Left ventricle myocardium superior (tissue), 1 donor: Measurements from ENCODE around the gene BLMH. TPM values are rescaled to one million over a fixed set of nuclear protein-coding genes. Genes with fewer than 3 reads are reported as not detected.
A peak's percentile ranks its signal among the peaks of the same experiment; 100 is the strongest.
"Not testable (repeated sequence)": the region's sequence is repeated elsewhere in the genome, so short reads cannot be mapped to it uniquely, and the experiment has no call there.

Source experiments
- ATAC-seq: fragments of 200-7000 bp; cut with Tn5 transposase; one replicate; pipeline ENCODE4 v1.9.1; 2020; ENCODE audit warnings: mild to moderate bottlenecking, moderate library complexity
- DNase-seq: peaks from one replicate; pipeline ENCODE4 v3.0.0-alpha.2; 2020
- intact Hi-C: fragments of 100-400 bp; cut with micrococcal nuclease; formaldehyde crosslinking; loops from one replicate; pipeline ENCODE4 v1.11.0; 2022
- total RNA-seq: library from RNA; stranded (reverse); fragmentation: NEBNext Ultra II Directional; extraction: Animal tissue kit (Norgen Biotek cat#: 25700); gene quantifications from one replicate; pipeline ENCODE4 v1.2.1, GENCODE V29; 2021
- donor health status: DM: no; HTN: yes; CAD: no; lungs with severe emphysema.

The BLMH gene
- total RNA-seq, 1 donor from 2014 or later: 15.7 TPM

- intact Hi-C loops: no loop called here
- DNase-seq (no peak), ATAC-seq (peak; percentile 22)
Measured at GRCh38 chr17:30235386-30236296, 56.1 kb downstream of the BLMH start, which contains the start of gene SLC6A4. SLC6A4 (minus strand) TSS chr17:30235697; CDS start chr17:30221958, 13,739 bp downstream.

- intact Hi-C loops: no loop called here
- DNase-seq (no peak), ATAC-seq (peak; percentile 11)
Measured at GRCh38 chr17:30234964-30235363, 56.8 kb downstream of the BLMH start.

GRCh38 chr17:30234296-30234695, 57.4 kb downstream of the BLMH start:
- ATAC-seq (no peak), DNase-seq (no peak)

GRCh38 chr17:30232824-30233427, 58.8 kb downstream of the BLMH start:
- intact Hi-C loops: no loop called here
- ATAC-seq (no peak), DNase-seq (no peak)

More at GRCh38 chr17:30234296-30234695, 57.4 kb downstream of the BLMH start:
- intact Hi-C loops: no loop called here

GRCh38 chr17:30232015-30232823, 59.5 kb downstream of the BLMH start:
- intact Hi-C loops: no loop called here
- no peak for DNase-seq
- no peak for ATAC-seq

- intact Hi-C loops: no loop called here
- ATAC-seq (no peak), DNase-seq (no peak)
Measured at GRCh38 chr17:30230596-30231125, 61.1 kb downstream of the BLMH start.

GRCh38 chr17:30230009-30230408, 61.7 kb downstream of the BLMH start:
- ATAC-seq, DNase-seq, intact Hi-C loops: not testable (repeated sequence)

- ATAC-seq (no peak), DNase-seq (no peak)
- intact Hi-C loops: no loop called here
Measured at GRCh38 chr17:30229012-30229411, 62.7 kb downstream of the BLMH start.

GRCh38 chr17:30228011-30228410, 63.7 kb downstream of the BLMH start:
- ATAC-seq: no peak
- intact Hi-C loops: no loop called here
- DNase-seq: no peak

- intact Hi-C loops: no loop called here
- ATAC-seq (no peak), DNase-seq (no peak)
Measured at GRCh38 chr17:30226878-30227277, 64.9 kb downstream of the BLMH start.

- ATAC-seq (no peak), DNase-seq (no peak)
Measured at GRCh38 chr17:30225919-30226553, 65.7 kb downstream of the BLMH start.

GRCh38 chr17:30225112-30225511, 66.6 kb downstream of the BLMH start:
- intact Hi-C loops: no loop called here
- DNase-seq (no peak), ATAC-seq (no peak)

More at GRCh38 chr17:30225919-30226553, 65.7 kb downstream of the BLMH start:
- intact Hi-C loops: no loop called here

GRCh38 chr17:30224419-30224960, 67.3 kb downstream of the BLMH start:
- DNase-seq (no peak), ATAC-seq (no peak)
- intact Hi-C loops: no loop called here

- no peak for DNase-seq
- ATAC-seq: no peak
Measured at GRCh38 chr17:30222721-30223175, 69.0 kb downstream of the BLMH start.

GRCh38 chr17:30222251-30222650, 69.5 kb downstream of the BLMH start:
- no peak for ATAC-seq
- DNase-seq: no peak
- intact Hi-C loops: no loop called here

More at GRCh38 chr17:30222721-30223175, 69.0 kb downstream of the BLMH start:
- intact Hi-C loops: no loop called here

- intact Hi-C loops: no loop called here
- ATAC-seq (no peak), DNase-seq (no peak)
Measured at GRCh38 chr17:30221346-30221745, 70.4 kb downstream of the BLMH start.

- intact Hi-C loops: no loop called here
- DNase-seq (no peak), ATAC-seq (no peak)
Measured at GRCh38 chr17:30220414-30220813, 71.3 kb downstream of the BLMH start.

GRCh38 chr17:30219833-30220232, 71.9 kb downstream of the BLMH start:
- ATAC-seq: no peak
- intact Hi-C loops: no loop called here
- DNase-seq: no peak
